Esophagus squamous epithelium (tissue), 5 donors: ENCODE results near the gene STK38L. TPM values are rescaled to one million over a fixed set of nuclear protein-coding genes. Genes with fewer than 3 reads are reported as not detected.

ENCODE experiments used
- DNase-seq: peaks from one replicate; lab custom pipeline; 2025; lab: John Stamatoyannopoulos, UW
- H3K27ac ChIP-seq, 4 donors: fragments of 200-600 bp; sonication (generic); one replicate each; pipeline ENCODE4 v1.5.1; 2016 to 2019; ENCODE audit warnings: mild to moderate bottlenecking in 1 of 4
- H3K27me3 ChIP-seq, 4 donors: fragments of 200-600 bp; sonication (generic); 1 replicate in 3 of 4; 2 replicates in 1 of 4; pipeline versions ENCODE4 v1.5.1 to v1.6.0; 2017 to 2021; ENCODE audit warnings: antibody characterized with exemption in 1 of 4
- H3K36me3 ChIP-seq, 3 donors: fragments of 200-600 bp; sonication (generic); one replicate each; pipeline ENCODE4 v1.5.1; 2016 to 2019
- H3K4me1 ChIP-seq, 3 donors: fragments of 200-600 bp; sonication (generic); one replicate each; pipeline ENCODE4 v1.5.1; 2017 to 2019
- H3K4me3 ChIP-seq, 4 donors: fragments of 200-600 bp; sonication (generic); 1 replicate in 3 of 4; 2 replicates in 1 of 4; pipeline ENCODE4 v1.5.1; 2016 to 2019; ENCODE audit warnings: mild to moderate bottlenecking in 2 of 4, moderate library complexity in 1 of 4
- H3K9me3 ChIP-seq, 3 donors: fragments of 200-600 bp; sonication (generic); one replicate each; pipeline ENCODE4 v1.5.1; 2016 to 2019
- CTCF ChIP-seq, 6 experiments: fragments of 450-650 bp in 4 of 6; fragments of 200-600 bp in 2 of 6; sonication (generic) in 2 of 6; IDR thresholded peaks; one replicate each; pipeline ENCODE4 v1.5.1; 2016 to 2019; ENCODE audit warnings: antibody characterized with exemption in 6 of 6, mild to moderate bottlenecking in 4 of 6, moderate library complexity in 4 of 6
- POLR2A ChIP-seq, 4 donors: fragments of 450-650 bp; IDR thresholded peaks; one replicate each; pipeline ENCODE4 v1.6.1; 2017; ENCODE audit warnings: antibody characterized with exemption in 4 of 4, mild to moderate bottlenecking in 4 of 4, moderate library complexity in 3 of 4
- WGBS, 2 donors: methylation state at CpG; one replicate each; pipeline ENCODE4 v1.1.5; 2018; 5-methylcytosine and 5-hydroxymethylcytosine counted together
- intact Hi-C: fragments of 100-400 bp; cut with DNase I; formaldehyde crosslinking; loops from one replicate; pipeline ENCODE4 v1.15.0; 2022
- total RNA-seq, 4 donors: library from RNA; depleted of rRNA; stranded (reverse); fragments of >200 nt; gene quantifications; one replicate each; pipeline ENCODE4 v1.1.0, GENCODE V29; 2016
- donor health status: DM: yes; HTN: yes; CAD: no.

Gene STK38L
- total RNA-seq, 4 donors from 2014 or later = 15.6 to 53.2 (median 28.0) TPM

- 61 to 68% methylated on average over 4 of the region's 4 CpGs for WGBS, 2 donors
- Histone ChIP-seq H3K4me3 (no peak overlapping the region), H3K36me3 (no peaks in the 10 kb centered on the region), H3K27me3 (no peaks in the 10 kb centered on the region), H3K4me1 (peaks cover 0 to 55% (median 26%) of the 10 kb centered on the region in 3 donors), H3K27ac (no peak overlapping the region), H3K9me3 (no peaks in the 10 kb centered on the region)
- intact Hi-C loops = no loop called here
- TF ChIP-seq POLR2A (IDR thresholded peaks at IDR 0.05) (no peak), CTCF (IDR thresholded peaks at IDR 0.05) (no peak)
- no peak for DNase-seq
Observed at GRCh38 chr12:27290501-27291168, 46.5 kb downstream of the STK38L start.

- intact Hi-C loops = no loop called here
- no peak for DNase-seq
- peaks cover 0 to 58% (median 26%) of the 10 kb centered on the region in 3 donors for H3K4me1 ChIP-seq
- no peaks in the 10 kb centered on the region for H3K9me3 ChIP-seq
- peak overlapping the region in 2 of 4 donors; percentile 11 to 22 for H3K27ac ChIP-seq
- H3K4me3 ChIP-seq = no peak overlapping the region
- H3K36me3 ChIP-seq = no peaks in the 10 kb centered on the region
- 29 to 50% methylated on average over 1 of the region's 1 CpG for WGBS, 2 donors
- H3K27me3 ChIP-seq = no peaks in the 10 kb centered on the region
- TF ChIP-seq CTCF (IDR thresholded peaks at IDR 0.05) (no peak), POLR2A (IDR thresholded peaks at IDR 0.05) (no peak)
Observed at GRCh38 chr12:27291862-27292261, 47.8 kb downstream of the STK38L start.

GRCh38 chr12:27292718-27293117 lies 48.6 kb downstream of the STK38L start:
- Histone ChIP-seq H3K27ac (no peak overlapping the region), H3K4me3 (no peak overlapping the region), H3K4me1 (peaks cover 0 to 58% (median 26%) of the 10 kb centered on the region in 3 donors), H3K36me3 (peaks cover 0 to 2% (median 0%) of the 10 kb centered on the region in 3 donors), H3K27me3 (no peaks in the 10 kb centered on the region), H3K9me3 (no peaks in the 10 kb centered on the region)
- intact Hi-C loops = no loop called here
- WGBS, 2 donors = 88% methylated on average over 2 of the region's 2 CpGs
- no peak for DNase-seq
- TF ChIP-seq POLR2A (IDR thresholded peaks at IDR 0.05) (no peak), CTCF (IDR thresholded peaks at IDR 0.05) (no peak)

GRCh38 chr12:27293463-27293862 lies 49.4 kb downstream of the STK38L start:
- intact Hi-C loops = no loop called here
- Histone ChIP-seq H3K4me1 (peaks cover 0 to 58% (median 26%) of the 10 kb centered on the region in 3 donors), H3K36me3 (peaks cover 0 to 9% (median 0%) of the 10 kb centered on the region in 3 donors), H3K27me3 (no peaks in the 10 kb centered on the region), H3K4me3 (no peak overlapping the region), H3K27ac (peak overlapping the region in 3 of 4 donors; percentile 18 to 45 (median 34)), H3K9me3 (no peaks in the 10 kb centered on the region)
- WGBS, 2 donors = 37 to 38% methylated on average over 3 of the region's 3 CpGs
- no peak for DNase-seq
- TF ChIP-seq POLR2A (IDR thresholded peaks at IDR 0.05) = no peak
- no peak for TF ChIP-seq CTCF (IDR thresholded peaks at IDR 0.05)

- intact Hi-C loops = no loop called here
- Histone ChIP-seq H3K4me1 (peaks cover 0 to 41% (median 16%) of the 10 kb centered on the region in 3 donors), H3K27me3 (no peaks in the 10 kb centered on the region), H3K4me3 (no peak overlapping the region), H3K27ac (no peak overlapping the region), H3K9me3 (no peaks in the 10 kb centered on the region), H3K36me3 (peaks cover 0 to 33% (median 0%) of the 10 kb centered on the region in 3 donors)
- DNase-seq = no peak
- WGBS, 2 donors = 82 to 86% methylated on average over 6 of the region's 6 CpGs
- TF ChIP-seq CTCF (IDR thresholded peaks at IDR 0.05) (no peak), POLR2A (IDR thresholded peaks at IDR 0.05) (no peak)
Observed at GRCh38 chr12:27296674-27297073, 52.6 kb downstream of the STK38L start.
